Skeletal muscle cell (primary cell): ENCODE measurements around the gene CD164L2.
A peak's percentile ranks its signal among the peaks of the same experiment; 100 is the strongest.
"Not testable (repeated sequence)": the region's sequence is repeated elsewhere in the genome, so short reads cannot be mapped to it uniquely, and the experiment has no call there.

Experiments
- DNase-seq: peaks from one replicate; pipeline ENCODE4 v3.0.0-alpha.2; 2010; ENCODE audit warnings: low read depth
- H3K4me3 ChIP-seq: 2 replicates; pipeline ENCODE4 v1.5.1; 2011; ENCODE audit warnings: low read depth, mild to moderate bottlenecking, control low read depth, low read length, moderate library complexity

Gene CD164L2

GRCh38 chr1:27406362-27406680, 23.2 kb upstream of the CD164L2 start:
- no peak overlapping the region for H3K4me3 ChIP-seq
- DNase-seq: no peak

GRCh38 chr1:27405598-27406361, 22.6 kb upstream of the CD164L2 start:
- not testable (repeated sequence) for H3K4me3 ChIP-seq

GRCh38 chr1:27405074-27405473, 21.9 kb upstream of the CD164L2 start:
- H3K4me3 ChIP-seq: no peak overlapping the region
- peak; percentile 56 for DNase-seq

More at GRCh38 chr1:27405598-27406361, 22.6 kb upstream of the CD164L2 start:
- DNase-seq: not testable (repeated sequence)

DNA sequence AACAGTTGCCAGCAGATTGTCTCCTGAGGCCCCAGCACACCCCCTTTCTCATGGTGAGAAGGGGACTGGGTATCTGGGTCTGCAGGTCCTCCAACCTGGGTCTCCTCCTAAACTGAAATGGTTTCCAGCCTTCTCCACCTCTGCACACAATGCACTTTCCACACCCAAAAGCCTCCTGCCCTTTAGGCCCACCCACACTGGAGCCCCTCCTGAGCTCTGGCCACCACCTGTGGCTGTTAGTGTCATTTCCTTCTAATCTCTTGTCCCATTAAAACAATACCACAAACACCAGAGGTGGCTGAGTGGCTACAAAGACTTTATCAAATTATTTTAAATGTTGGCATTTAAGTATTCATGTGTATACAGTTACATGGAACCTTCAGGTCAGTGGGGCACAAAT, 20.8 kb upstream of the CD164L2 start:
- no peak overlapping the region for H3K4me3 ChIP-seq
- DNase-seq: no peak

DNA sequence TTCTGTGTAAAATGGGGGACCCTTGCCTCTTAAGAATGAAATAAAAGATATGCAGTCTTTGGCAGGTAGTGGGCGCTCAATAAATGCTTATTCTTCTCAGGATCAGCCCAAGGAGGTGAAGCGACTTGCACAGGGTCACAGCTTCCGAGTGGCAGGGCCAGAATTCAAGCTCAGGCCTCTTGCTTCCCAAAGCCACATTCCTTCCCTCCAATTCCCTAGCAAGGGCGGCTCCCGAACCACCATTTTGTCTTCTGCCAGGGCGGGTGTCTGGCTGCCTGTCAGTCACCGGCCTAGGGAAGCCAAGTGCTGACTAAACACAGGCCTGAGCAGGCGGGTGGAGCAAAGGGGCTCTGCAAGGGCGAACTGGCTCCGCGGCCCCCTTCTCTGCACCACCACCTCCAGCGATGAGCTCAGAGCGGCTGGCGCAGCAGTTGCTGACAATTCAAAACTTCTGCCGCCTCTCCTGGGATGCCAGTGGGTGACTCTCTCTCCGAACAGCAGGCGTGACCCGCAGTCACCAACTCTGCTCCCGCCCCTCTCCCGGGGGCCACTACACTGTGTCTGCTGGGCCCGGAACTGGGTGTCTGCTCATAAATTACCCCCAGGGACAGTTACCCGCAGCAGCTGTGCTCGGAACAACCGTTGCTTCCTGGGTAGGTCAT, 20.1 kb upstream of the CD164L2 start:
- no peak overlapping the region for H3K4me3 ChIP-seq
- DNase-seq: peak; percentile 60

GRCh38 chr1:27402349-27402754, 19.2 kb upstream of the CD164L2 start:
- no peak for DNase-seq

GRCh38 chr1:27400963-27401341, 17.8 kb upstream of the CD164L2 start:
- no peak for DNase-seq

More at GRCh38 chr1:27402349-27402754, 19.2 kb upstream of the CD164L2 start:
- no peak overlapping the region for H3K4me3 ChIP-seq

GRCh38 chr1:27400082-27400962, 17.2 kb upstream of the CD164L2 start:
- no peak for DNase-seq
- no peak overlapping the region for H3K4me3 ChIP-seq

More at GRCh38 chr1:27400963-27401341, 17.8 kb upstream of the CD164L2 start:
- H3K4me3 ChIP-seq: no peak overlapping the region

DNA sequence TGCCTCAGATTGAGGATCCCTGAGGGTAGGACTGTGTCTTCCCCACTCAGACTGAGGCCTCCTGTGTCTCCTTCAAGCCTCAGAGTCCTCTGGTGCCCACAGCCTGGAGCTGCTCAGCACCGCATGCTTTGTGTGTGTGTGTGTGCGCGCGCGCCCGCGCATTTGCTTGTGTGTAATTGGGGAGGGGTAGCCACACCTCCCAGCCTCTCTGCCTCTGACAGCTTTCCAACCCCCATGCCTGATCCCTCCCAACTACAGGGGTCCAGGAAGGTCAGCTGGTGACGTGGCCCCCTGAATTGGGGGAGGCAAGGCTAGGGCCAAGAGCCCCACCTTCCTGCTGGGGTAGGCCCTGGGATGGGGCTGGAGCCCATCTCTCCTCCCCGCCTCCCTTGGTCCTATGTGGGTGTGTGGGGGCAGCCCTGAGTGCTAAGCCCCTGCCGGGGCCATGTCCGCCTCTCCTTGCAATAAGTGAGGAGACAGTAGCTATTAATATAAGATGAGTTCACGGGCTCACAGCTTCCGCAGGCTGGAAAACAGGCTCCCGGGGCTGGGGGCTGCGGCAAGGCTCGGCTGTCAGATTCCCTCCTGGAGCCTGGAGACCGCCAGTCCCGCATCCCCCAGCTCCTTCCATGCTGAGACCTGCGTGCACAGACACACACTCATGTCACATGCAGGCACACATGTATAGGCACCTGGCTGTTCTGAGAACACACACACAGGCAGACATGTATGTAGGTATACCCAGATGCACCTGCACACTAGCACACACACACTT, 16.3 kb upstream of the CD164L2 start:
- no peak overlapping the region for H3K4me3 ChIP-seq
- no peak for DNase-seq

DNA sequence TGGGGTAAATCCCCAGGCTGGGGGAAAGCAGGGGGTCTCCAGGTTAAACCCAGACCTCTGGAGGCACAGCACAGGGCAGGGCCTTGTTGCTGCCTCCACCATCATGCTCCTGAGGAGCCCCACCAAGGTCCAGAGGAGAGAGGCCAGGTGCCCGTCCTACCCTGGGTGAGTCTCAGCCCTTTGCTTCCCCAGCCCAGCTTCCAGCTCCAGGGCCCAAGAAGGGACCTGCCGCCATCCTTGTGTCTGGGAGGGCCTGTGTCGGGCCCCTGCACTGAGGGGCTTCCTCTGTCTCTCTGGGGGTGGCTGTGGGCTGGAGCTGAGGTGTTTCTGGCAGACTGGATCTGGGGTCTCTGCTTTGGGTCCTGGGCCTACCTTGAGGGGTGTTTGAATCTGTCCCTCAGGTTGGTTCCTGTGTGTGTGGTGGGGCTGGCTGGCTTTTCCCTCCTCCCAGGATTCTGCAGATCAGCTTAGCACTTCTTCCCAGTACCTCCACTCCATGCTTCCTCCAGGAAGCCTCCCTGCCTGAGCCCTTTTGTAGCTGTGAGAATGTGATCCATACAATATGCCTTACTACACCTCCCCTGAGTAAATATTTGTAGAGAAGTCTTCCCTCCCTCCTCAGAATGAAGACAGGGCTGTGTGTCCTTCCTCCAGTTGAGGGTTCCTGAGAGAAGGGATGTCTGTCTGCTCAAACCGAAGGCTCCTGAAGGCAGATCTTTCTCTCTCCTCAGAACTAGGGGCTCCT, 15.4 kb upstream of the CD164L2 start:
- DNase-seq: no peak

GRCh38 chr1:27397749-27398148, 14.6 kb upstream of the CD164L2 start:
- no peak overlapping the region for H3K4me3 ChIP-seq
- DNase-seq: no peak

More for the DNA sequence above, 15.4 kb upstream of the CD164L2 start:
- no peak overlapping the region for H3K4me3 ChIP-seq

DNA sequence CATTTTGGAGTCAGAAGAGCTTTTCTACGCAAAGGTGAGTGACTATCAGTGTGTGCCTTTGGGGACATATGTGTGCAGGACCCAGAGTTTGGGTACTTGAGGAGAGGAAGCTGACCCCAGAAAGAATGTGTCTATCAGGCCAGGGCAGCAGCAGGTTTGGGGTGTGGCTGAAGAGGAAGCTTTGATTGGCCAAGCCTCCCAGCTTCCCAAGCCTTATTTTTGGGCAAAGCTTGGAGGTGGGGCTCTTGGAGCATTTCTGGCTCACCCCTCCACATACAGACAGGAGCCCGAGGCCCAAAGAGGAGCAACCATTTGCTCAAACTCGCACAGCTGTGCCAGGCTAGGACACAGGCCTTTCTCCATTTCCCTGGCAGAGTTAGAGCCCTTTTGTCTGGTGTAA, 14.0 kb upstream of the CD164L2 start:
- DNase-seq: no peak
- no peak overlapping the region for H3K4me3 ChIP-seq

DNA sequence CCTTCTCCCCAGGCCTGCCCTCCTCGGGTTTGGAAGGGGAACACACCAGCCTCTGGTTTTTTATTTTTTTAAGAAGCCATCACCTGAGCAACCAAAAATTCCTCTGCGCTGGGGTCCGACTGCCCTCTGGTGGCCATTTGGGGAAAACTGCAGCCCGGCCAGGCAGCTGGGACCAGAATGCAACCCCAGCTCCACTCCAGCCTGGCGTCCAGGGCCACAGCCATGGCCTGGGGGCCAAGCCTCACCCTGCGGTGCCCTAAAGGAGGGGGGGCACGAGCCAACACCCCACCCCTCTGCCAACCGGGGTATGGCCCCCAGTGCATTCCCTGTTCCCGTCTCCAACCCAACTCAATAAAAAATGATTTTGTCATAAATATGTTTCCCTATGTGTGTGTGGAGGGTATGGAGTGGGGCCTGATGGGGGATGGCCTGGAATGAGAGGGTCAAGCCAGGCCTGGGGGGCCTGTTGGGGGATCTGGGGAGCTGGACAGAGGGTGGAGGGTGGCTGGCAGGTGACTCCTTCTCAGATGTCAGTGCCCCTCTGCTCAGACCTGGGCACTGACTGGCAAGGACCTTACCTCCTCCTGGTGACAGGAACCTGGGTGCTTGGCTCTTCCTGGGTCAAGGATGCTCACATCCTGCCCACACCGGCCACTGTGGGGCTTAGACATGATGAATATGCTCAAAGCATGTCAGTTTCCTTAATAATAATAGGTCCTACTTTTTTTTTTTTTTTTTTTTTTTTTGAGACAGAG, 12.5 kb upstream of the CD164L2 start:
- no peak overlapping the region for H3K4me3 ChIP-seq
- DNase-seq: no peak

DNA sequence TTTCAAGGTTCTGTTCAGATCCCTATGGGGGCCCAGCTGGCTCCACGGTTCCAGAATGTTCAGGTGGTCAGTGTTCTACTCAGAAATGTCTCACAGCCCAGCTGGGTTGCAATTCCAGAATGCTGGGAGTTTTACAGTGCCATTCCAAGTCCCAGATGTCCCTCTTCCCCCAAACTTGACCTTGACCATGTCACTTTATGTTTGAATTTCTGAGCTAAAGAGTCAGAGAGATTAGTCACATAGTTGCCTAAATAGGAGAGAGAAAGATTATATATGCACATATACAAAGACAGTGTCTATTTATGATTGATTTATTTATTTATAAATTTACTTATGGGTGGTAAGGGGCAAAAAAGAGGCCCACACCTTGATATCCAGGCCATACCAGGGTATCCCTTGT, 11.8 kb upstream of the CD164L2 start:
- DNase-seq: no peak
- no peak overlapping the region for H3K4me3 ChIP-seq

DNA sequence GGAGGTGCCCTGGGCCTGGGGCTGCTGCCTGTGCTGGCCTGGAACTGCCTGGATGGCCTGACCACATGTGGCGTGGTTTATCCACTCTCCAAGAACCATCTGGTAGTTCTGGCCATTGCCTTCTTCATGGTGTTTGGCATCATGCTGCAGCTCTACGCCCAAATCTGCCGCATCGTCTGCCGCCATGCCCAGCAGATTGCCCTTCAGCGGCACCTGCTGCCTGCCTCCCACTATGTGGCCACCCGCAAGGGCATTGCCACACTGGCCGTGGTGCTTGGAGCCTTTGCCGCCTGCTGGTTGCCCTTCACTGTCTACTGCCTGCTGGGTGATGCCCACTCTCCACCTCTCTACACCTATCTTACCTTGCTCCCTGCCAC, 11.1 kb upstream of the CD164L2 start:
- DNase-seq: no peak
- H3K4me3 ChIP-seq: no peak overlapping the region

- H3K4me3 ChIP-seq: no peak overlapping the region
- DNase-seq: no peak
Observed at GRCh38 chr1:27393641-27394281, 10.6 kb upstream of the CD164L2 start.

DNA sequence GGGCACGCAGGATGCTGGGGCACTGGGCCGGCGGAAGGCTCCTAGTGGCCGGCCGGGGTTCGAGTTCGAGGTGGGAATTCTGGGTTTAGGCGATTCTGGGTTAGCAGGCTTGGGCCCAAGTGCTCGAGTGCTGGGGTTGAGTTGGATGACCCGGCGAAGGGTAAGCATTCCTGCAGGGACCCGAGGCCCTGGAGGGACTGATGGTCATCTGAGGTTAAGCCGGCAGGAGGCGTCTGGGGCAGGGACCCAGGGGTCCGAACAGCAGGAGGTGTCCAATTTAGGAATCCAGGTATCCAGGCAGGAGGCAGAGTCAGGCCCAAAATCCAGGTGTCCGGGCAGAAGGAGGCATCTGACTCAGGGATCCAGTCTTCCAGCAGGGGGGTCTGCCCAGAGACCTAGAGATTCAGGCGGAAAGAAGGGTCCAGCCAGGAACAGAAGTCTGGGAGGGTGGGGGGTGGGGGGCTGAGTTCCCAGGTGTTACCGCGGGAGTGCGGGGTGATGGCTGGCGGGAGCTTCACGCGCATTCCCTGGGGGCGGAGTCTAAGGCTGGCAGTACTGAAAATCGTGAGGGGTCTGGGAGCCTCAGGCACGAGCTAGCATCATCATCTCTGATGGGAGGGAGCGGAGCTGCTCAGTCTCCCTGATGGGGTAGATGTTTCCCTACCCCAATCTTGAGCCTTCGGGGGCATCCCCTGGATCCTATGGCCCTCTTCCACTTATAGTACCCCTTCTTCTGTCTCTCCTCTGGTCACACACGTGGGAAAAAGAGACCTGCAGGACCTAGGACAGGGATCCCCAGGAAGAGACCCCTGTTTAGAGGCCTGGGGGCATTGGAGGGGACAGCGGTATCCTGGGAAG, 9.9 kb upstream of the CD164L2 start:
- peak overlapping the region; percentile 76 for H3K4me3 ChIP-seq
- DNase-seq: no peak
